MCF 10A (cell line): ENCODE measurements around the gene HTR4. TPM values are rescaled to one million over a fixed set of nuclear protein-coding genes. Genes with fewer than 3 reads are reported as not detected.
A peak's percentile ranks its signal among the peaks of the same experiment; 100 is the strongest.

Experiments used
- BruUV-seq: library from RNA; stranded (reverse); fragments of 400-500 nt; replicated peaks from 2 replicates; lab custom pipeline; 2021; lab: Mats Ljungman, UMichigan
- CTCF ChIA-PET: fragments of 300-600 bp; sonication (Branson Sonifier 250); formaldehyde crosslinking; extraction: SDS; loops from one replicate; lab custom pipeline; 2021; ENCODE audit warnings: antibody characterized with exemption, inconsistent platforms; lab: Yijun Ruan, JAX
- POLR2A ChIA-PET: fragments of 300-600, 350-650 bp; sonication (Branson Sonifier 250); formaldehyde crosslinking; extraction: SDS; loops from one replicate; lab custom pipeline; 2020; ENCODE audit warnings: antibody characterized with exemption, inconsistent platforms; lab: Yijun Ruan, JAX
- DNase-seq: peaks from one replicate; pipeline ENCODE4 v3.0.0-alpha.2; 2018; ENCODE audit not compliant: unreplicated experiment
- H3K27ac Mint-ChIP-seq: one replicate; pipeline ENCODE4 v1.8.0; 2022; ENCODE audit warnings: mild to moderate bottlenecking, low read depth, mixed read lengths; ENCODE audit not compliant: unreplicated experiment
- H3K27me3 Mint-ChIP-seq: one replicate; pipeline ENCODE4 v1.8.0; 2022; ENCODE audit warnings: mixed read lengths; ENCODE audit not compliant: insufficient read depth, unreplicated experiment
- H3K36me3 Mint-ChIP-seq: one replicate; pipeline ENCODE4 v1.8.0; 2022; ENCODE audit warnings: mild to moderate bottlenecking, moderate library complexity, mixed read lengths; ENCODE audit not compliant: insufficient read depth, unreplicated experiment
- H3K4me1 Mint-ChIP-seq: one replicate; pipeline ENCODE4 v1.8.0; 2022; ENCODE audit warnings: mixed read lengths; ENCODE audit not compliant: insufficient read depth, unreplicated experiment
- H3K4me3 Mint-ChIP-seq: one replicate; pipeline ENCODE4 v1.8.0; 2022; ENCODE audit warnings: mild to moderate bottlenecking, moderate library complexity, mixed read lengths; ENCODE audit not compliant: unreplicated experiment
- H3K9me3 Mint-ChIP-seq: one replicate; pipeline ENCODE4 v1.8.0; 2022; ENCODE audit warnings: mixed read lengths; ENCODE audit not compliant: unreplicated experiment
- CTCF ChIP-seq: fragments of 200-600 bp; IDR thresholded peaks from one replicate; pipeline ENCODE4 v1.8.0; 2022; ENCODE audit warnings: antibody characterized with exemption, mild to moderate bottlenecking; ENCODE audit not compliant: unreplicated experiment
- intact Hi-C: fragments of 100-400 bp; cut with micrococcal nuclease; formaldehyde crosslinking; loops from 2 replicates; pipeline ENCODE4 v1.14.1; 2022
- total RNA-seq: library from RNA; stranded (reverse); gene quantifications from 2 replicates; pipeline ENCODE4 v1.2.3, GENCODE V29; 2022

The HTR4 gene
- total RNA-seq, 1 experiment from 2014 or later: not detected

GRCh38 chr5:148573374-148573773 lies 81.0 kb downstream of the HTR4 start:
- Mint-ChIP-seq H3K4me3 (no peak overlapping the region), H3K9me3 (no peaks in the 10 kb centered on the region), H3K36me3 (no peaks in the 10 kb centered on the region), H3K27ac (no peak overlapping the region), H3K27me3 (peaks cover 12% of the 10 kb centered on the region), H3K4me1 (peaks cover 11% of the 10 kb centered on the region)
- intact Hi-C loops: no loop called here
- BruUV-seq: no TSS peak
- DNase-seq: no peak
- ChIA-PET POLR2A (no interaction called here), CTCF (interaction anchor here (0.6 to 2.3 kb wide), 3 partner anchors 12 to 605 kb away, joined by 3 to 6 read pairs (median 4); no protein-coding TSS in a partner anchor)
- TF ChIP-seq CTCF: no peak

GRCh38 chr5:148569948-148570347 lies 84.4 kb downstream of the HTR4 start:
- BruUV-seq: no TSS peak
- CTCF ChIA-PET: interaction anchor here (0.7 to 0.8 kb wide), 2 partner anchors 161 to 634 kb away, joined by 3 to 5 read pairs; no protein-coding TSS in a partner anchor
- no peaks in the 10 kb centered on the region for H3K36me3 Mint-ChIP-seq
- no peak for TF ChIP-seq CTCF
- POLR2A ChIA-PET: interaction anchor here (1.2 kb wide), 1 partner anchor 18 kb away, joined by 4 read pairs; no protein-coding TSS in a partner anchor
- H3K27ac Mint-ChIP-seq: no peak overlapping the region
- H3K27me3 Mint-ChIP-seq: peaks cover 29% of the 10 kb centered on the region
- peak; percentile 46 for DNase-seq
- peaks cover 11% of the 10 kb centered on the region for H3K4me1 Mint-ChIP-seq
- no peak overlapping the region for H3K4me3 Mint-ChIP-seq
- intact Hi-C loops: no loop called here
- H3K9me3 Mint-ChIP-seq: no peaks in the 10 kb centered on the region

DNA sequence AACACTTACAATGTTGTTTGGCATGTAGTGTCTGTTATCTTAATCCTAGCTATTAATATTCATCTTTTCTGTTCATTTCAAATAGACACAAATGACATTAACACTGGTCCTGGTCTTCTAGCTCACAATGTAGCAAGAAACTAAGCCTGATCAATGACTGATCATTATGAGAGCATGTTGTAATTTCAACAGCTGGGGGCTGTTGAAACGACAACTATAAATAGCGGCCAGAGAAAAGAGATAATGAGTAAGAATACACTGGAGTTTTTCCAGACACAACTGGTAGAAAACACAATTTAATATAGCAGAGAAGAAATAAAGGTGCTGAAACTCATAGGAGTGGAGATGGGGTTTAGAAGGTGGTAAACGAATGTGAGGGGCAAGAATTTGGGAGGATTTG lies 89.2 kb downstream of the HTR4 start:
- Mint-ChIP-seq H3K27ac (no peak overlapping the region), H3K4me1 (peaks cover 5% of the 10 kb centered on the region), H3K27me3 (peaks cover 22% of the 10 kb centered on the region), H3K4me3 (no peak overlapping the region), H3K9me3 (no peaks in the 10 kb centered on the region), H3K36me3 (no peaks in the 10 kb centered on the region)
- DNase-seq: no peak
- CTCF ChIA-PET: interaction anchor here (0.7 to 1.4 kb wide), 3 partner anchors 10 to 165 kb away, joined by 3 to 4 read pairs (median 3); no protein-coding TSS in a partner anchor
- intact Hi-C loops: no loop called here
- no peak for TF ChIP-seq CTCF
- POLR2A ChIA-PET: no interaction called here
- BruUV-seq: no TSS peak

- peaks cover 13% of the 10 kb centered on the region for H3K27me3 Mint-ChIP-seq
- TF ChIP-seq CTCF: no peak
- no TSS peak for BruUV-seq
- intact Hi-C loops: no loop called here
- H3K27ac Mint-ChIP-seq: no peak overlapping the region
- no peak for DNase-seq
- H3K4me3 Mint-ChIP-seq: no peak overlapping the region
- H3K4me1 Mint-ChIP-seq: peaks cover 5% of the 10 kb centered on the region
- H3K36me3 Mint-ChIP-seq: no peaks in the 10 kb centered on the region
- H3K9me3 Mint-ChIP-seq: no peaks in the 10 kb centered on the region
- POLR2A ChIA-PET: no interaction called here
- CTCF ChIA-PET: interaction anchor here (0.7 to 1.2 kb wide), 4 partner anchors 12 to 706 kb away, joined by 3 to 6 read pairs (median 4); no protein-coding TSS in a partner anchor
Observed at GRCh38 chr5:148563021-148563420, 91.3 kb downstream of the HTR4 start.
